HepG2 (cell line): ENCODE measurements around the gene PCYT2. TPM values are rescaled to one million over a fixed set of nuclear protein-coding genes. Genes with fewer than 3 reads are reported as not detected.

Experiments used
- CENPBD1 ChIP-seq: sonication (generic); formaldehyde crosslinking; IDR thresholded peaks from 2 replicates; pipeline ENCODE4 v1.8.0; 2022; ENCODE audit warnings: missing genetic modification reagents, low read depth, mild to moderate bottlenecking, borderline replicate concordance
- GABPA ChIP-seq, 2 experiments: IDR thresholded peaks; 2 replicates each; pipeline ENCODE4 v1.6.1; 2011 to 2016; ENCODE audit warnings: low read depth in 2 of 2, low read length in 1 of 2, missing biosample characterization in 1 of 2, missing genetic modification characterization in 1 of 2
- MXD3 ChIP-seq: IDR thresholded peaks from 2 replicates; pipeline ENCODE4 v1.6.1; 2016; ENCODE audit warnings: mild to moderate bottlenecking, missing biosample characterization, missing genetic modification reagents
- MYC ChIP-seq: sonication (generic); formaldehyde crosslinking; IDR thresholded peaks from 2 replicates; pipeline ENCODE4 v1.9.0; 2021; ENCODE audit warnings: missing genetic modification reagents, borderline replicate concordance
- MYNN ChIP-seq: sonication (generic); formaldehyde crosslinking; IDR thresholded peaks from 2 replicates; pipeline ENCODE4 v1.4.0; 2020; ENCODE audit warnings: mild to moderate bottlenecking, low read depth, missing genetic modification reagents
- NFE2 ChIP-seq: sonication (generic); formaldehyde crosslinking; IDR thresholded peaks from 2 replicates; pipeline ENCODE4 v1.4.0; 2020; ENCODE audit warnings: missing genetic modification reagents
- POLR2A ChIP-seq, 2 experiments: IDR thresholded peaks; 2 replicates each; pipeline ENCODE4 v1.6.1; 2011; ENCODE audit warnings: low read depth in 2 of 2, low read length in 2 of 2, mild to moderate bottlenecking in 1 of 2, moderate library complexity in 1 of 2; ENCODE audit not compliant: insufficient read depth in 1 of 2
- POLR2G ChIP-seq: fragments of 200-400 bp; formaldehyde crosslinking; IDR thresholded peaks from 2 replicates; pipeline ENCODE4 v1.6.1; 2018; ENCODE audit warnings: mild to moderate bottlenecking, low read depth, low read length, moderate library complexity
- PREB ChIP-seq: sonication (generic); formaldehyde crosslinking; IDR thresholded peaks from 2 replicates; pipeline ENCODE4 v1.4.0; 2020; ENCODE audit warnings: missing genetic modification reagents
- RXRA ChIP-seq: sonication (generic); formaldehyde crosslinking; IDR thresholded peaks from 2 replicates; pipeline ENCODE4 v1.5.1; 2020; ENCODE audit warnings: missing genetic modification reagents
- SMAD1 ChIP-seq: sonication (generic); formaldehyde crosslinking; IDR thresholded peaks from 2 replicates; pipeline ENCODE4 v1.4.0; 2020; ENCODE audit warnings: missing genetic modification reagents, low read depth, mild to moderate bottlenecking, borderline replicate concordance
- SMARCC2 ChIP-seq: fragments of 450-650 bp; IDR thresholded peaks from 2 replicates; pipeline ENCODE4 v1.6.1; 2017; ENCODE audit warnings: antibody characterized with exemption, mild to moderate bottlenecking
- TOPORS ChIP-seq: sonication (generic); formaldehyde crosslinking; IDR thresholded peaks from 2 replicates; pipeline ENCODE4 v1.8.0; 2023; ENCODE audit warnings: mild to moderate bottlenecking, missing genetic modification reagents
- ZBTB1 ChIP-seq: sonication (generic); formaldehyde crosslinking; IDR thresholded peaks from 2 replicates; pipeline ENCODE4 v1.4.0; 2020; ENCODE audit warnings: missing genetic modification reagents, borderline replicate concordance
- ZFP36 ChIP-seq: fragments of 150-350 bp; IDR thresholded peaks from 2 replicates; pipeline ENCODE4 v1.6.1; 2018; ENCODE audit warnings: borderline replicate concordance, low read length, low read depth; ENCODE audit not compliant: partially characterized antibody
- ZFP91 ChIP-seq: sonication (generic); formaldehyde crosslinking; IDR thresholded peaks from 2 replicates; pipeline ENCODE4 v1.9.0; 2022; ENCODE audit warnings: missing genetic modification reagents, mild to moderate bottlenecking, borderline replicate concordance
- ZNF24 ChIP-seq: fragments of 450-650 bp; IDR thresholded peaks from 2 replicates; pipeline ENCODE4 v1.6.1; 2017; ENCODE audit warnings: antibody characterized with exemption, mild to moderate bottlenecking
- ZNF274 ChIP-seq: sonication (generic); formaldehyde crosslinking; IDR thresholded peaks from 2 replicates; pipeline ENCODE4 v1.5.1; 2020; ENCODE audit warnings: mild to moderate bottlenecking, missing genetic modification reagents
- ZNF414 ChIP-seq: sonication (generic); formaldehyde crosslinking; IDR thresholded peaks from 2 replicates; pipeline ENCODE4 v1.5.0; 2020; ENCODE audit warnings: missing genetic modification reagents
- ZNF512 ChIP-seq: sonication (generic); formaldehyde crosslinking; IDR thresholded peaks from 2 replicates; pipeline ENCODE4 v1.4.0; 2020; ENCODE audit warnings: mild to moderate bottlenecking, missing genetic modification reagents
- ZNF530 ChIP-seq: sonication (generic); formaldehyde crosslinking; IDR thresholded peaks from 2 replicates; pipeline ENCODE4 v1.5.0; 2020; ENCODE audit warnings: low read depth, mild to moderate bottlenecking, missing genetic modification reagents
- ZNF567 ChIP-seq: sonication (generic); formaldehyde crosslinking; IDR thresholded peaks from 2 replicates; pipeline ENCODE4 v1.8.1; 2023; ENCODE audit warnings: mild to moderate bottlenecking, missing genetic modification reagents, borderline replicate concordance
- ZNF709 ChIP-seq: sonication (generic); formaldehyde crosslinking; IDR thresholded peaks from 2 replicates; pipeline ENCODE4 v1.5.0; 2020; ENCODE audit warnings: mild to moderate bottlenecking, missing genetic modification reagents
- ZSCAN29 ChIP-seq: sonication (generic); formaldehyde crosslinking; conservative IDR thresholded peaks from 2 replicates; pipeline ENCODE4 v1.4.0; 2020; ENCODE audit warnings: mild to moderate bottlenecking, missing genetic modification reagents
- polyA plus RNA-seq, 8 experiments: library from polyadenylated mRNA; depleted of rRNA in 3 of 8; stranded (reverse) in 7 of 8; unstranded in 1 of 8; fragments of >200 nt; fragmentation: Illumina TruSeq in 4 of 8; extraction: Trizol in 4 of 8; gene quantifications; 2 replicates each; pipeline versions ENCODE4 v1.2.1 to v1.2.3, GENCODE V29; 2011 to 2016; ENCODE audit warnings: low read depth in 4 of 8, missing spikeins in 1 of 8, mixed read lengths in 1 of 8; ENCODE audit not compliant: insufficient read depth in 1 of 8
- total RNA-seq, 5 experiments: library from RNA; depleted of rRNA; stranded (reverse); fragments of >200 nt; fragmentation: Illumina TruSeq; extraction: Trizol; gene quantifications; 2 replicates each; pipeline ENCODE4 v1.2.3, GENCODE V29; 2016; ENCODE audit warnings: low read depth in 1 of 5

The PCYT2 gene
- total and polyA plus RNA-seq, 2 of the 13 experiments (the other 11 are each of a cell fraction or from before 2014, with no cell fraction given): 147 to 297 TPM

GRCh38 chr17:81858170-81858966 is 52.8 kb downstream of the PCYT2 start (continued):
- TF ChIP-seq CENPBD1 (CRISPR knock-in tag) (no peak), ZNF567 (CRISPR knock-in tag) (no peak), MYC (CRISPR knock-in tag) (no peak), ZNF414 (CRISPR knock-in tag) (0 out of 2 replicates have a peak, but pooled peaks have one; percentile 26), ZFP36 (no peak), SMAD1 (CRISPR knock-in tag) (no peak), MYNN (no peak), ZBTB1 (CRISPR knock-in tag) (no peak), POLR2A (IDR thresholded peaks at IDR 0.05; ENCODE audit: insufficient read depth in 1 of 2, low read depth in 2 of 2, low read length in 2 of 2) (peak in 1 of 2 experiments; percentile 21; a peak in 1 of 4 replicates), TOPORS (CRISPR knock-in tag) (no peak), NFE2 (CRISPR knock-in tag) (no peak), ZSCAN29 (no peak), ZNF530 (0 out of 2 replicates have a peak, but pooled peaks have one; percentile 31), MXD3 (CRISPR knock-in tag) (peak; percentile 16; the same call in 1 of the 2 replicates), ZFP91 (CRISPR knock-in tag) (0 out of 2 replicates have a peak, but pooled peaks have one; percentile 21), ZNF512 (CRISPR knock-in tag) (no peak), ZNF24 (no peak), ZNF274 (0 out of 2 replicates have a peak, but pooled peaks have one; percentile 21), GABPA (IDR thresholded peaks at IDR 0.05; ENCODE audit: low read depth, low read length) (no peak), GABPA (CRISPR knock-in tag; IDR thresholded peaks at IDR 0.05; ENCODE audit: low read depth) (no peak), SMARCC2 (no peak), RXRA (CRISPR knock-in tag) (no peak), POLR2G (no peak), ZNF709 (CRISPR knock-in tag) (no peak), PREB (CRISPR knock-in tag) (no peak)
